Upper lobe of left lung (tissue), 4 donors: ENCODE measurements around the gene MELK.
"Not testable (repeated sequence)": the region's sequence is repeated elsewhere in the genome, so short reads cannot be mapped to it uniquely, and the experiment has no call there.

Source experiments
- CTCF ChIP-seq, 6 experiments: fragments of 450-650 bp in 4 of 6; fragments of 200-600 bp in 2 of 6; sonication (generic) in 2 of 6; IDR thresholded peaks; one replicate each; pipeline ENCODE4 v1.5.1; 2016 to 2019; ENCODE audit warnings: antibody characterized with exemption in 6 of 6
- EP300 ChIP-seq, 4 donors: sonication (generic); formaldehyde crosslinking; IDR thresholded peaks; one replicate each; pipeline ENCODE4 v1.5.1; 2017; ENCODE audit warnings: antibody characterized with exemption in 4 of 4, control low read depth in 2 of 4
- POLR2A ChIP-seq, 4 donors: fragments of 450-650 bp; IDR thresholded peaks; one replicate each; pipeline ENCODE4 v1.5.1; 2016 to 2017; ENCODE audit warnings: antibody characterized with exemption in 4 of 4, mild to moderate bottlenecking in 2 of 4
- POLR2AphosphoS5 ChIP-seq, 2 donors: sonication (generic); formaldehyde crosslinking; IDR thresholded peaks; one replicate each; pipeline ENCODE4 v1.5.1; 2017; ENCODE audit warnings: antibody characterized with exemption in 2 of 2

- TF ChIP-seq CTCF, EP300, POLR2A, POLR2AphosphoS5 (IDR thresholded peaks at IDR 0.05): not testable (repeated sequence)
Observed at GRCh38 chr9:36574045-36574444, 1.4 kb downstream of the MELK start.
